ENCODE measurements around the gene TBPL1. TPM values are rescaled to one million over a fixed set of nuclear protein-coding genes. Genes with fewer than 3 reads are reported as not detected.
"Not testable (repeated sequence)": the region's sequence is repeated elsewhere in the genome, so short reads cannot be mapped to it uniquely, and the experiment has no call there.

Gene TBPL1
- polyA plus RNA-seq, 1 experiment = 36.2 TPM

DNA sequence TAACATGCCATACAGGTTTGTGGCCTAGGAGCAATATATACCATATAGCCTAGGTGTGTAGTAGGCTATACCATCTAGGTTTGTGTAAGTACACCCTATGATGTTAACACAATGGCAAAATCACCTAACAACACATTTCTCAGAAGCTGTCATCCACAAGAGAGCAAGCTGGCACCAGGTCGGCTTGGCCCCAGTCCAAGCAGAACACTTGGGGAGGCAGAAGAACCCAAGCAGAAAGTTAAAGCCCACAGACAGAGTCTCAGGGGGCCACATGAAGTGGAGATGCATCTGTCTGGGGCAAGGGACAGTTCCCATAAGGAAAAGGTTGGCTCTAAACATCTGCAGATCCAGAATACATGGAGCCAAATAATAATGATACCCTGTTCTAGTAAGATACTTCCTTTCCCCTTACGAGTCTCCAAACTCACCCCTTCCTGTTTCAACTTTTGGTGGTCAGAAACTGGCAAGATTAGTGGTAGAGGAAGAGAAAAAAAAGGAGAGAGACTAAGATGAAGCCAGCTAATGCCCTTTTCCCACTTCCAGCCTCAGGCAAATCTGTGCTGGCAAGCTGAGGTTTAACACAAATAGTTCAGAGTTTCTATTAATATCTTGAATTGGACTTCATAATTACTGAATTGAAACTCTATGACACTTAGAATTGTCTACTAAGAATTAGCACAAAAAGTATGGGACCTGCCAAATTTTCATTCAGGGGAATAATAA lies 34.7 kb upstream of the TBPL1 start:
- ChIA-PET POLR2A (no interaction called here), CTCF (interaction anchor here (1.0 to 5.5 kb wide), 3 partner anchors 8 to 350 kb away, joined by 3 to 138 read pairs (median 21); no protein-coding TSS in a partner anchor)
- TF ChIP-seq, protein P1, sequence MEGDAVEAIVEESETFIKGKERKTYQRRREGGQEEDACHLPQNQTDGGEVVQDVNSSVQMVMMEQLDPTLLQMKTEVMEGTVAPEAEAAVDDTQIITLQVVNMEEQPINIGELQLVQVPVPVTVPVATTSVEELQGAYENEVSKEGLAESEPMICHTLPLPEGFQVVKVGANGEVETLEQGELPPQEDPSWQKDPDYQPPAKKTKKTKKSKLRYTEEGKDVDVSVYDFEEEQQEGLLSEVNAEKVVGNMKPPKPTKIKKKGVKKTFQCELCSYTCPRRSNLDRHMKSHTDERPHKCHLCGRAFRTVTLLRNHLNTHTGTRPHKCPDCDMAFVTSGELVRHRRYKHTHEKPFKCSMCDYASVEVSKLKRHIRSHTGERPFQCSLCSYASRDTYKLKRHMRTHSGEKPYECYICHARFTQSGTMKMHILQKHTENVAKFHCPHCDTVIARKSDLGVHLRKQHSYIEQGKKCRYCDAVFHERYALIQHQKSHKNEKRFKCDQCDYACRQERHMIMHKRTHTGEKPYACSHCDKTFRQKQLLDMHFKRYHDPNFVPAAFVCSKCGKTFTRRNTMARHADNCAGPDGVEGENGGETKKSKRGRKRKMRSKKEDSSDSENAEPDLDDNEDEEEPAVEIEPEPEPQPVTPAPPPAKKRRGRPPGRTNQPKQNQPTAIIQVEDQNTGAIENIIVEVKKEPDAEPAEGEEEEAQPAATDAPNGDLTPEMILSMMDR (IDR thresholded peaks at IDR 0.05; ENCODE audit: insufficient read depth, low read depth, low read length) = no peak
- no peak for DNase-seq (ENCODE audit: low read depth)
- Histone ChIP-seq H3K36me3 (ENCODE audit: control insufficient read depth, insufficient read depth, low read length) (no peaks in the 10 kb centered on the region), H3K27me3 (ENCODE audit: control insufficient read depth, insufficient read depth, low read length) (no peaks in the 10 kb centered on the region), H3K4me3 (ENCODE audit: low read depth, low read length) (no peak overlapping the region)

DNA sequence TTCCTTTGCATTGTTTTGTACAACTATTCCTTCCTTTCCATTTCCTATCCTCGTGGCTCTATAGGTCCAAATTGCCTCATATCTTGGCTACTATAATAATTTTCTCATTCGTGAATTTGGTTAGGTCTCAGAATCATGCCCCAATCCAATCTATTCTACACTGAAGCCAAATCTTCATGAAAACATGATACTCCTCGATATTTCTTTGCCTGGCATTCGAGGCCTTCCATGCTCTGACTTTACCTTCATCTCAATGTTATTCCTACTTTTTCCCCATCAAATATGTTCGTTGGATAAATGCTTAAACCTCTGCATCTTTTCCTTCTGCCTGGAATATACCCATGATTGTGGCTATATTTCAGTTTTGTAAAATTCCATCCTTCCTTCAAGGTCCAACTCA lies 33.7 kb upstream of the TBPL1 start:
- ChIA-PET POLR2A (no interaction called here), CTCF (interaction anchor here (4.4 to 5.7 kb wide), 3 partner anchors 178 to 351 kb away, joined by 21 to 138 read pairs (median 85); no protein-coding TSS in a partner anchor)
- no peak for DNase-seq (ENCODE audit: low read depth)
- H3K27me3 ChIP-seq (ENCODE audit: control insufficient read depth, insufficient read depth, low read length) = no peaks in the 10 kb centered on the region
- TF ChIP-seq, protein P1 (IDR thresholded peaks at IDR 0.05; ENCODE audit: insufficient read depth, low read depth, low read length) = no peak
- H3K36me3 ChIP-seq (ENCODE audit: control insufficient read depth, insufficient read depth, low read length) = no peaks in the 10 kb centered on the region
- no peak overlapping the region for H3K4me3 ChIP-seq (ENCODE audit: low read depth, low read length)

DNA sequence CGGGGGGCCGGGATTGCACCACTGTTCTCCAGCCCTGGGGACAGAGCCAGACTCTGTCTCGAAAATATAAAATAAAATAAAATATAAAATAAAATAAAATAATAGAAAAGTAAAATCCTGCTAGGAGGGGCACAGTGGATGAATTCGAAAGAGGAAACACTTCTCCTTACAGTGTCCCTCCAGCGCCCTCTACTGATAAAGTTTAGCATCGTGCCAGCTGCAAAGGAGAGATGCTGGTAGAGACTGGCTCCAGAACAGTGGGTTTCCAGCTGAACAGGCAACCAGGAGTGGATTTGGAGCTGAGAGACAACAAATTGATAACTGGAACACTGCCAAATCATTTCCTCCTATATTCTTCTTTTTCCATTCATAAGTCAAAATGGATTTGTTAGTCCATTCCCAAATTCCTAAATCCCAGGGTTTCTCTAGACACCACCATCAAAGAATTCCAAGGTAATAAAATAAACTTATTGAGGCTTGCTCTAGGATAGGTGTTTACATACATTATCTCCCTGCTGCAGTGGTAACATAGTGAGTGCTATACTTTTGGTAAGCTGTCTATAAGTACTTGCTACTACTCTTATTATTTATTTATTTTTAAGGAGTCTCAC lies 31.7 kb upstream of the TBPL1 start:
- H3K4me3 ChIP-seq (ENCODE audit: low read depth, low read length) = no peak overlapping the region
- DNase-seq (ENCODE audit: low read depth) = no peak
- POLR2A ChIA-PET = interaction anchor here (0.5 kb wide), 1 partner anchor 82 kb away, joined by 38 read pairs; no protein-coding TSS in a partner anchor
- TF ChIP-seq, protein P1 (IDR thresholded peaks at IDR 0.05; ENCODE audit: insufficient read depth, low read depth, low read length) = peak; percentile 87
- no peaks in the 10 kb centered on the region for H3K36me3 ChIP-seq (ENCODE audit: control insufficient read depth, insufficient read depth, low read length)
- CTCF ChIA-PET = interaction anchor here (0.6 to 13.3 kb wide), 34 partner anchors 9 to 1091 kb away, joined by 3 to 337 read pairs (median 4); no protein-coding TSS in a partner anchor
- no peaks in the 10 kb centered on the region for H3K27me3 ChIP-seq (ENCODE audit: control insufficient read depth, insufficient read depth, low read length)

DNA sequence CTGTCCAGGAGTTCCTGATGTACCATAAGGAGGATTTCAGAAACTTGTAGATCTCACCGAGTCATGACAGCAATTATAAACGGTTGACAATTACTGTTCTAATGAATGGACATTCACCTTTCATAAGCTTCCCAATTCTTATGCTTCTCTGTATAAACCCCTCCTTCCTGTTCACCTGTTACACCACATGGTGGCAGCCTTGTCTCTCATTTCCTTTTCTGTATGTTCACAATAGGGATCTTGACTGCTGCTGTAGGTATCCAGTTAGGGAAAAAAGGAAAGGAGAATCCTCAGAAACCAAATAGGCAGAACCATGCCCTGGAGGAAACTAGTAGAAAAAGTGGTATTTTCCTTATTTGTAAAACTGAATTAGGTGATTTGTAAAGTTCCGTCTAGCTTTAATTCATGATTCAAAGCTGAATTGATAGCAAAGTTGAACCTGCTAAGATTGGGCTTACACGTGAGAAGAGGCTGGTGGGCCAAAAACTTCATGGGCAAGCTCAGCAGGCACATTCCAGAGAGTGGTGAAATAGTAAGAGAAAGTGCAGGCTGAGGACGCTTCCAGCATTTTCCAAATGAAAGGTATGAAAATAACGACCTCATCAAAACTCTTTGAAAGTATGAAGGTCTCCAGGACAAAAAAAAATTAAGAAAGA lies 29.0 kb upstream of the TBPL1 start:
- TF ChIP-seq, protein P1 (IDR thresholded peaks at IDR 0.05; ENCODE audit: insufficient read depth, low read depth, low read length) = peak; percentile 77
- ChIA-PET POLR2A (interaction anchor here (0.5 kb wide), 1 partner anchor 20 kb away, joined by 4 read pairs; no protein-coding TSS in a partner anchor), CTCF (interaction anchor here (0.6 to 13.3 kb wide), 55 partner anchors 8 to 1104 kb away, joined by 3 to 337 read pairs (median 5); partner anchors contain the start of gene TBPL1)
- Histone ChIP-seq H3K27me3 (ENCODE audit: control insufficient read depth, insufficient read depth, low read length) (no peaks in the 10 kb centered on the region), H3K36me3 (ENCODE audit: control insufficient read depth, insufficient read depth, low read length) (no peaks in the 10 kb centered on the region), H3K4me3 (ENCODE audit: low read depth, low read length) (no peak overlapping the region)
- DNase-seq (ENCODE audit: low read depth) = peak; percentile 27

DNA sequence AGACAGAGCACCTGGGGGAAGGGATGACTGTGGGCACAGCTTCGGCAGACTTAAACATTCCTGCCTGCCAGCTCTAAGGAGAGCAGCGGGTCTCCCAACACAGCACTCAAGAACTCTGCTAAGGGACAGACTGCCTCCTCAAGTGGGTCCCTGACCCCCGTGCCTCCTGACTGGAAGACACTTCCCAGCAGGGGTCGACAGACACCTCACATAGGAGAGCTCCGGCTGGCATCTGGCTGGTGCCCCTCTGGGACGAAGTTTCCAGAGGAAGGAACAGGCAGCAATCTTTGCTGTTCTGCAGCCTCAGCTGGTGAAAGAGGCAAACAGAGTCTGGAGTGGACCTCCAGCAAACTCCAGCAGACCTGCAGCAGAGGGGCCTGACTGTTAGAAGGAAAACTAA lies 21.8 kb upstream of the TBPL1 start:
- H3K36me3 ChIP-seq (ENCODE audit: control insufficient read depth, insufficient read depth, low read length); POLR2A ChIA-PET; H3K4me3 ChIP-seq (ENCODE audit: low read depth, low read length); DNase-seq (ENCODE audit: low read depth); H3K27me3 ChIP-seq (ENCODE audit: control insufficient read depth, insufficient read depth, low read length): not testable (repeated sequence)
- CTCF ChIA-PET = interaction anchor here (0.6 to 13.3 kb wide), 6 partner anchors 10 to 1672 kb away, joined by 3 to 337 read pairs (median 4); no protein-coding TSS in a partner anchor

DNA sequence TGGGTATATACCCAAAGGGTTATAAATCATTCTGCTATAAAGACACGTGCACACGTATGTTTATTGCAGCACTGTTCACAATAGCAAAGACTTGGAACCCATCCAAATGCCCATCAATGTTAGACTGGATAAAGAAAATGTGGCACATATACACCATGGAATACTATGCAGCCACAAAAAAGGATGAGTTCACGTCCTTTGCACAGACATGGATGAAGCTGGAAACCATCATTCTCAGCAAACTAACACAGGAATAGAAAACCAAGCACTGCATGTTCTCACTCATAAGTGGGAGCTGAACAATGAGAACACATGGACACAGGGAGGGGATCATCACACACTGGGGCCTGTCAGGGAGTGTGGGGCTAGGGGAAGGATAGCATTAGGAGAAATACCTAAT lies 16.7 kb upstream of the TBPL1 start:
- DNase-seq (ENCODE audit: low read depth); POLR2A ChIA-PET; H3K27me3 ChIP-seq (ENCODE audit: control insufficient read depth, insufficient read depth, low read length); H3K36me3 ChIP-seq (ENCODE audit: control insufficient read depth, insufficient read depth, low read length); H3K4me3 ChIP-seq (ENCODE audit: low read depth, low read length): not testable (repeated sequence)
- CTCF ChIA-PET = interaction anchor here (1.3 to 2.6 kb wide), 2 partner anchors 12 to 13 kb away, joined by 3 to 15 read pairs; no protein-coding TSS in a partner anchor
